ENCODE results near the gene DGKD.

The DGKD gene

DNA sequence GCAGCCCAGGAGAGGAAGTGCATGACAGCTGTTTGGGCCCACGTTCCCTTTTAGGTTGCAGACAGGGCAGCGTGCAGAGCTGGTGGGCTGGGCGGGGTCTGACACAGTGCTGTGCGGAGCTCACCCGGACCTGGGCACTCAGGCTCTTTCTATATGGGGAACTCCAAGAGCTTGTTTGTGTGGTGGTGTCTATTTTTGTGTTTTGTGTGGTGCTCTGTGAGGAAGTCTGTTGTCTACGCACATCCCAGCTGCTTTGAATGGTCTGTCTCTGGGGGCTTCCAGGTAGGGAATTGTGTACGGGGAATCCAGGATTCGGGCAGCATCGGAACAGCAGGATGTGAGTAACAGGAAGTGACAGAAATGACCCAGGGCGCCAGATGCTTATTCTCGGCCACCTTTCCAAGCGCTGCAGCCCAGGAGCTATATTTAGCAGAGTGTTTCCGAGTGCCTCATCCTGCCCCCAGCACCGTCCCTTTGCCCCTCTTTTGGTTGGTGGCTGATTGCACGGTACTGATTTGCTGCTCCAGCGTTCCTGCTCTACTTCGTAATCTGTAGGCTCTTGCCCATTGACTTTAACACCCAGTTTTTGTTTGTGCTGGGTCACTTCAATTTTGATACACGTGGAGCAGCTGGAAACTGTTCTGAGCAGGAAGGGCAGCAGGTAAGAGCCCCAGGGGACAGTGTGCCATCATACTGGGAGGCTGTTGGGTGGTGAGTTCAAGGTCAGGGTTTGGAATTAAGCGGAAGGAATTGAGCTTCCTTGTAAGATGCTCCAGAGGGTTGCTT lies 64.7 kb downstream of the DGKD start:
- Histone ChIP-seq H3K27me3 (ENCODE audit: insufficient read depth, poor library complexity, severe bottlenecking) (no peaks in the 10 kb centered on the region), H3K4me3 (replicated peaks; ENCODE audit: insufficient read depth, low read length) (no peak overlapping the region), H3K27ac (replicated peaks) (no peak overlapping the region)
- no peak for DNase-seq (ENCODE audit: low read depth in 1 of 2, low spot score in 1 of 2)
- TF ChIP-seq, protein P1, sequence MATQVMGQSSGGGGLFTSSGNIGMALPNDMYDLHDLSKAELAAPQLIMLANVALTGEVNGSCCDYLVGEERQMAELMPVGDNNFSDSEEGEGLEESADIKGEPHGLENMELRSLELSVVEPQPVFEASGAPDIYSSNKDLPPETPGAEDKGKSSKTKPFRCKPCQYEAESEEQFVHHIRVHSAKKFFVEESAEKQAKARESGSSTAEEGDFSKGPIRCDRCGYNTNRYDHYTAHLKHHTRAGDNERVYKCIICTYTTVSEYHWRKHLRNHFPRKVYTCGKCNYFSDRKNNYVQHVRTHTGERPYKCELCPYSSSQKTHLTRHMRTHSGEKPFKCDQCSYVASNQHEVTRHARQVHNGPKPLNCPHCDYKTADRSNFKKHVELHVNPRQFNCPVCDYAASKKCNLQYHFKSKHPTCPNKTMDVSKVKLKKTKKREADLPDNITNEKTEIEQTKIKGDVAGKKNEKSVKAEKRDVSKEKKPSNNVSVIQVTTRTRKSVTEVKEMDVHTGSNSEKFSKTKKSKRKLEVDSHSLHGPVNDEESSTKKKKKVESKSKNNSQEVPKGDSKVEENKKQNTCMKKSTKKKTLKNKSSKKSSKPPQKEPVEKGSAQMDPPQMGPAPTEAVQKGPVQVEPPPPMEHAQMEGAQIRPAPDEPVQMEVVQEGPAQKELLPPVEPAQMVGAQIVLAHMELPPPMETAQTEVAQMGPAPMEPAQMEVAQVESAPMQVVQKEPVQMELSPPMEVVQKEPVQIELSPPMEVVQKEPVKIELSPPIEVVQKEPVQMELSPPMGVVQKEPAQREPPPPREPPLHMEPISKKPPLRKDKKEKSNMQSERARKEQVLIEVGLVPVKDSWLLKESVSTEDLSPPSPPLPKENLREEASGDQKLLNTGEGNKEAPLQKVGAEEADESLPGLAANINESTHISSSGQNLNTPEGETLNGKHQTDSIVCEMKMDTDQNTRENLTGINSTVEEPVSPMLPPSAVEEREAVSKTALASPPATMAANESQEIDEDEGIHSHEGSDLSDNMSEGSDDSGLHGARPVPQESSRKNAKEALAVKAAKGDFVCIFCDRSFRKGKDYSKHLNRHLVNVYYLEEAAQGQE (IDR thresholded peaks at IDR 0.05; ENCODE audit: insufficient replicate concordance, low read depth), result no peak
- TF ChIP-seq, protein P2, sequence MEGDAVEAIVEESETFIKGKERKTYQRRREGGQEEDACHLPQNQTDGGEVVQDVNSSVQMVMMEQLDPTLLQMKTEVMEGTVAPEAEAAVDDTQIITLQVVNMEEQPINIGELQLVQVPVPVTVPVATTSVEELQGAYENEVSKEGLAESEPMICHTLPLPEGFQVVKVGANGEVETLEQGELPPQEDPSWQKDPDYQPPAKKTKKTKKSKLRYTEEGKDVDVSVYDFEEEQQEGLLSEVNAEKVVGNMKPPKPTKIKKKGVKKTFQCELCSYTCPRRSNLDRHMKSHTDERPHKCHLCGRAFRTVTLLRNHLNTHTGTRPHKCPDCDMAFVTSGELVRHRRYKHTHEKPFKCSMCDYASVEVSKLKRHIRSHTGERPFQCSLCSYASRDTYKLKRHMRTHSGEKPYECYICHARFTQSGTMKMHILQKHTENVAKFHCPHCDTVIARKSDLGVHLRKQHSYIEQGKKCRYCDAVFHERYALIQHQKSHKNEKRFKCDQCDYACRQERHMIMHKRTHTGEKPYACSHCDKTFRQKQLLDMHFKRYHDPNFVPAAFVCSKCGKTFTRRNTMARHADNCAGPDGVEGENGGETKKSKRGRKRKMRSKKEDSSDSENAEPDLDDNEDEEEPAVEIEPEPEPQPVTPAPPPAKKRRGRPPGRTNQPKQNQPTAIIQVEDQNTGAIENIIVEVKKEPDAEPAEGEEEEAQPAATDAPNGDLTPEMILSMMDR (IDR thresholded peaks at IDR 0.05; ENCODE audit: insufficient read depth, low read length), result no peak
- no peak for TF ChIP-seq GABPA (IDR thresholded peaks at IDR 0.05; ENCODE audit: low read depth)
- no peak for TF ChIP-seq SPI1 (IDR thresholded peaks at IDR 0.05; ENCODE audit: borderline replicate concordance, low read depth)
- TF ChIP-seq POLR2AphosphoS5 (IDR thresholded peaks at IDR 0.05; ENCODE audit: low read depth), result no peak

DNA sequence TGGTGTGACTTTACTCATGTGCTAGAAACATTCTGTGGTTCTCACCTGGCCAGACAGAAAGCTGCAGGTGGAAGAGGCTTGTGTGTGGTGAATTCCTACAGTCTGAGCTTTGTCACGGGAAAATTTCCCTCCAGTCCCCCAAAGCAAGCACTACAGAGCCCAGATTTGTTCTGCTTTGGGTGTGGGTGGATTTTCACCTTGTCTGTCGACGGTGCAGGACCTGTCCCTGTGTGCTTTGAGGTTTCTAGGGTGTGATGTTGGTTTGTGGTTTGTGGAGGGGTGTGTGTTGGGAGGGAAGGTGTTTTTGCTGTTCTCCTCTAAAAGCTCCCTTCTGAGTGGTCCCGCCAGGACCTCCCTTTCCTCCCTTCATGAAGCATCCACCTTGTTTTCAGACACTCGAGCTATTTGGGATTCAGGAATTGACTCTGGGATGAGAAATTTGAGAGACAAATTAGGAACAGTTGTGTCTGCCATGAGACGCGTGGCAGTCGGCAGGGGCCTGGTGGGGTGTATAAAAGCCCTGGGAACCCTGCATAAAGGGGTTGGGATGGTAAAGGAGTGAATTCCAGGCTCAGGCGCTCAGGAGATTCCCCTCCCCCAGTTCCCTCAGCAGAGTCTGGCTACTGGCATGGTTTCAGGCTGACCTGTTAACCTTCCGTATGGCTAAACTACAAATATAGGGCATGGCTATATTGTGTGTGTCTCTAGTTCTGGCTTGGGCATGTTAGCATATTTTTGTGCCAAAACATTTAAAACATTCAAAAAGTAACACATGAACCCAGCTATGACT lies 65.5 kb downstream of the DGKD start:
- Histone ChIP-seq H3K27me3 (ENCODE audit: insufficient read depth, poor library complexity, severe bottlenecking) (no peaks in the 10 kb centered on the region), H3K27ac (replicated peaks) (no peak overlapping the region), H3K4me3 (replicated peaks; ENCODE audit: insufficient read depth, low read length) (no peak overlapping the region)
- no peak for TF ChIP-seq SPI1 (IDR thresholded peaks at IDR 0.05; ENCODE audit: borderline replicate concordance, low read depth)
- TF ChIP-seq, protein P1 (IDR thresholded peaks at IDR 0.05; ENCODE audit: insufficient replicate concordance, low read depth), result no peak
- TF ChIP-seq, protein P2 (IDR thresholded peaks at IDR 0.05; ENCODE audit: insufficient read depth, low read length), result no peak
- TF ChIP-seq POLR2AphosphoS5 (IDR thresholded peaks at IDR 0.05; ENCODE audit: low read depth), result no peak
- TF ChIP-seq GABPA (IDR thresholded peaks at IDR 0.05; ENCODE audit: low read depth), result no peak
- DNase-seq (ENCODE audit: low read depth in 1 of 2, low spot score in 1 of 2), result no peak

DNA sequence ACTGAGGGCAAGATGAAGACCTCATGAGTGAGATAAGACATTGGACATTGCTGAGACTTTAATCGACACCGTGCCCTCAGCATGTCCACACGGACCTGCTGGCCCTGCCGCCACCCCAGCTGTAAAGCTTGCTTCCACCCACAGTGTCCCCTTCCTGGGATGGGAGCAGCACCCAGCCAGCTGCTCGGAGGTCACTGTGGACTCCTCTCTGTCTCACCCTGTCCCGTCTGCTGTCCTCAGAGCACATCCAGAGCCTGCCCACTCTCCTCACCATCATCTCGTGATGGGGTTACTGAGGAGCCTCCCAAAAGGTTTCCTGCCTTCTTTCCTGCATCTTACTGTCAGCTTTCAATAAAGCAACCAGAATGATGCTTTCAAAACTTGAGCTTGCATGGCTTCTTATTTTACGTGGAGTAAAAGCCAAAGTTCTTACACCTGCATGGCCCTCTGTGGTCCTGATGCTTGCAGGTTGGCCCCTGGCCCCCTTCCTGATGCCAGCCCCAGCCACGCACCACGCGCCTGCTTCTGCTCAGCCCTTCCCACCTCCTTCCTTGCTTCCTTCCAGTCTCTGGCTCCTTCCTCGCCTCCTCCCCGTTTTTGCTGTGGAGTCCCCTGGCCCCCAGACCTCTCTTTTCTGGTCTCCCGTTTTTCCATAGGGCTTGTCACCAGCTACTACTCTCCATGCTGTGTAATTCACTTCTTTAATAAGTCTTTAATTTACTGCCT lies 67.0 kb downstream of the DGKD start:
- Histone ChIP-seq H3K27me3 (ENCODE audit: insufficient read depth, poor library complexity, severe bottlenecking) (no peaks in the 10 kb centered on the region), H3K27ac (replicated peaks) (no peak overlapping the region), H3K4me3 (replicated peaks; ENCODE audit: insufficient read depth, low read length) (no peak overlapping the region)
- TF ChIP-seq, protein P2 (IDR thresholded peaks at IDR 0.05; ENCODE audit: insufficient read depth, low read length), result no peak
- no peak for TF ChIP-seq GABPA (IDR thresholded peaks at IDR 0.05; ENCODE audit: low read depth)
- TF ChIP-seq, protein P1 (IDR thresholded peaks at IDR 0.05; ENCODE audit: insufficient replicate concordance, low read depth), result no peak
- no peak for TF ChIP-seq SPI1 (IDR thresholded peaks at IDR 0.05; ENCODE audit: borderline replicate concordance, low read depth)
- no peak for TF ChIP-seq POLR2AphosphoS5 (IDR thresholded peaks at IDR 0.05; ENCODE audit: low read depth)
- DNase-seq (ENCODE audit: low read depth in 1 of 2, low spot score in 1 of 2), result no peak
